ENCODE data around the gene AJAP1.
"Not testable (repeated sequence)": the region's sequence is repeated elsewhere in the genome, so short reads cannot be mapped to it uniquely, and the experiment has no call there.

AJAP1 gene

DNA sequence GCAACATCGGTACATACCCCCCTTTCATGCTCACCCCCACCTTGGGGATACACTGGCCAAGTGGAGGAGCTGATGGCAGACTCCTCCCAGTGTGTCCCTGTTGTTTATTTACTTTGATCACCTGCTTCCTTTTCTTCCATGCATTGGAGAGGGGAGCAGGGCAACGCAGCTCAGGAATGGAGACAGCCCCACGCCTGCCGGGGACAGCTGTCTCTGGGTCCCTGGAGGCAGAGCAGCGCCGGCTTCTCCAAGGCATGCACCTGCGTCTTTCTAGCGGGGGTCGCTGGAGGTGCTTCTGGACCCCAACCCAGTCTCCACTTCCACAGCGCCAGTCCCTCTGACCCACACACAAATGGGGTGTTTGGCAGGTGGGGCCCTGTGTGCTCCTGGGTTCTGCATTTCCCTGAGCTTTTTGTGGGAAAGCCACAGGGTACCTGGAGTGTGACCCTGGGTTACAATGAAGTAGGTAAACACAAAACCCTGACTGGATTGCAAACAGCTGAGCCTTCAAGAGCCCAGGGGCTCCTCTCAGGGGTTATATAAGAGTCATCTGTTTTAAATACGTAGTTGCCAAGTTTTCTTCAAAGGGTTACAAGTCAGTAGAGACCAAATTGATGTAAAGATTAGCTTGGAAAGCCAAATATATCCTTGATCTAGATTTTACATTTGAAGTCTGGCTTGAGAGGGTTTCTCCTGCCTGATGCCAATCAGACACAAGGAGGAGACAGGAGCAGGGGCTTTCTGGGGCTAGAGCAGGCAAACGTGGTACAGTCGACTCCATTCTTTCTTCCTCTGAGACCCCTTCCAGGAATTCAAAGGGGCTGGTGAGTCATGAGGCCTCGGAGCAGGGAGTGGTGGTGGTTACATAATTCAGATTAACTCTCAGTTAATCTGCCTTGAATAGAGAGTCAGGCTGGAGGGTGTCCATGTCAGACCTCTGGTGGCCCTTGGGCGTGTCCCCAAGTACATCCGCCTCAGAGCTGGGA is 4.5 kb downstream of the AJAP1 start:
- DNase-seq, result no peak

DNA sequence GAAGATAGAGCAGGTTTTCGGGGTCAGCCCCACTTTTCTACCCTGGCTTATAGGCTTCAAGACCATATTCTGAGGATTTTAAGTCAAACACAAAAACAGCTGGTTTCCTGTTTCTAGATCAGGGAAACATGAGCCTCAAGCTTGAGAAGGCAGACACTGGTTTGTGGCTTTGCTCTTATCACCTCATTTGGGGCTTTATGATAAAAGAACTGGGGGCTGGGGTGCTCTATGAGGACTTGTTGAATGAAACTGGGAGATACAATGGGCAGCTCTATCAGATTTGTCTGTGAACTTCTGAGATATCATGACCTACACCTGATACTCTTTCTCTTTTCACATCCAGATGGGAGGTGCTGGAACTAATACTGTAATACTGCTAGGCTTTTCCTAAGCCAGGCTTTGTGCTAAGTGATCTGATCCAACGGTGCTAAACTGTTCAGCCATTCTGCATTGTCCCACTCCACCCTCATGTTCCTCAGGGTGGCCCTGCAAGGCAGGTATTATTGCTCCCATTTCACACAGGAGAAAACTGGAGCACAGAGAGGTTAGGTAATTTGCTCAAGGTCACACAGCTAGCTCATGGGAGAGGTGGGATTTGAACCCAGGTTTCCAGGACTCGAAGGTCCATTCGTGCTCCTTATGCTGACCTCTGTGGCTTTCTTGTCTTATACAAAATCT is 6.6 kb downstream of the AJAP1 start:
- DNase-seq, result no peak

DNA sequence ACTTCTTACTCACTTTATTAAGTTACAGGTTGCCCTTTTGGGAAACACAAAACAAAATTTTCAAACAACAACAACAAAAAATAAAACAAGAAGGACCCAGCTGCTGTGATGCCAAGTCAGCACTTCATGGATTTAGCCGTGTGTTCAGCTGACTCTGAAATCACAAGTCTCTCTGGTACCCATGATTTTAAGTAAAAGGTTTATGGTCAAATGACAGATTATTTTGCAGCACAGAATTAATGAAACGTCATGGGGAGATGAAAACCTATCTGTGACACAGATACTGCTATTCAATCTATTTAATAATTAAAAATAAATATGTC is 7.1 kb downstream of the AJAP1 start:
- no peak for DNase-seq

DNA sequence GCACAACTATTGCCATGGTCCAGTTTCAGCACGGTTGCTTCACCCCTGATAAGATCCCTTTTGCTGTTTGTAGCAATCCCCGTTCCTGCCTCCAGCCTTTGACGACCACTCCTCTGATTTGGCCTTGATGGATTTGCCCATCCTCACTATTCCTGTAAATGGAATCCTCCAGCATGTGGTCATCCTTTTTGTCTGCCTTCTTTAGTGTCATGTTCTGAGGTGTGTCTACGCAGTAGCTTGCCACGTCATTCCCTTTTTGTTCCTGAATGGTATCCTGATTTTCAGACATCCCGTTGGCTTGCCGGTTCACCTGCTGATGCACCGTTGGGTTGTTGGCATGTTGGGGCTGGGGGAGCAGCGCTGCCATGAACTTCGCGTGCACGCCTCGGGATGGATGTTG is 7.8 kb downstream of the AJAP1 start:
- no peak for DNase-seq

DNA sequence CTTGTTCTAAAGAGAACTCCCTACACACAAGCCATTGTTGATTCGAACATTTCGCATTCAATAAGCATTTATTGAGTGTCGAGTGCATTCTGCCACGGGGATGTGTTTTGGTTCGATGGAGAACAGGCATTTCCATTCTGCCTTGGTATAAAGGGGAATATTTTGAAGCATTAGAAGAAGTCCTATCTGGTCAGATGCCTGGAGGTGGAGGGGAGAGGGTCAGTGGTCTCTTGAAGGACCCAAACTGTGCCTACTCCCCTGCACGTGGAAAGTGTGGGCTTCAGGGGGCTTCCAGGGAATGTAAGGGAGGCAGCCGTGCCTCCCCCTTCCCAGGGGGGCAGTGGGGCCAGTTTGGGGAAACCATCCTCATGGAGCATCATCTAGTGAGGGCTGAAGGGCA is 8.3 kb downstream of the AJAP1 start:
- no peak for DNase-seq

DNA sequence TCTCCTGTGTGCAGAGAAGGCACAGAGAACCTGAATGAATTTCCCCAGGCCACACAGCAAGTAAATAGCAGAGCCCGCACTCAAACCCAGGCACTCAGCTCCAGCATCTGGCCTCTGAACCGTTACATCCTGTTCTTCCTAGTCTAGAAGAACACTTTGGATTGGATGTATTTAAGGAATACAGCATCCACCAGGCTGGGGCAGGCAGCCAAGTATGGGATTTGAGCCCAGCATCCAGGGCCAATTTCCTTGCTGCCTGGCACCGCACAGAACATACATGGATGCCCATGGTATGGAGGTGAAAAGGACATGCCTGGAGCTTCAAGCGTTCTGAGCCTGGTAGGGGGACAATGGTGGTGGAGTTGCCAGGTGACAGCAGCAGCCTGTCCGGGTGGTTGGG is 9.7 kb downstream of the AJAP1 start:
- no peak for DNase-seq

DNA sequence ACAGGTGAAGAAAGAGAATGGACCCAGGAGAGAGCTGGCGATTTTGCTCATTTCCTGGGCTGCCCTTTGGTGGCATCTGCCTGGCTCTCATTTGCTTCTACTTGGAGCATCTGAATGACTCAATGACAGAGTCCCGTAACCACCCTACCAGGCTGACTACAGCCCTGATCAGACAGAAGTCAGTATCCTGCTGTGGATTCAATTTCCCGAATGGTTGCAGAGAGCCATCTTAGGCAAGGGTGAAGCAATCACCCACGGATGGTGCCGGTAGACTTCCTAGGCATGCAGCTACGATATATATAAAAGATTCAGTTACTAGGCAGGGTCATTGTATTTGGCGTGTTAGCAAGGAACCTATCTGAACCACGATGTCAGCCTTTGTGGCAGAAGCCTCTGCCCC is 10.2 kb downstream of the AJAP1 start:
- DNase-seq, result no peak

DNA sequence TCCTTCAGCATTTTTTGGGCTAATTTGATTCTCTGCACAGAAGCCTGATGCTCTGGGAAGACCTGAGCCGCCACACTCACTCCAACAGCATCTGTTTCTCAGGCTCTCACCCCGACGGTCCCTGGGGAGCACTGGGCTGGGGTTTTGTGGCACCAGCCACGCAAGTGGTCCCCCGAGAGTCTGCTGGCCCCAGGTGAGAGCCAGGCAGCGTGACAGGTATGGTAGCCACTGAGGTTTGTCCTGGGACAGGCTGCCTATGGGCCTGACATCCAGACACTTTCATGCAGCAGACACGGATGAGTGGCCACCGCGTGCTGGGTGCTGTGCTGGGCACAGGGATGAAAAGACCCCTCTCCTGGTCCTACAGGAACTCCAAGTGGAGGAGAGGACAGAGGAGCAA is 11.0 kb downstream of the AJAP1 start:
- DNase-seq, result no peak

DNA sequence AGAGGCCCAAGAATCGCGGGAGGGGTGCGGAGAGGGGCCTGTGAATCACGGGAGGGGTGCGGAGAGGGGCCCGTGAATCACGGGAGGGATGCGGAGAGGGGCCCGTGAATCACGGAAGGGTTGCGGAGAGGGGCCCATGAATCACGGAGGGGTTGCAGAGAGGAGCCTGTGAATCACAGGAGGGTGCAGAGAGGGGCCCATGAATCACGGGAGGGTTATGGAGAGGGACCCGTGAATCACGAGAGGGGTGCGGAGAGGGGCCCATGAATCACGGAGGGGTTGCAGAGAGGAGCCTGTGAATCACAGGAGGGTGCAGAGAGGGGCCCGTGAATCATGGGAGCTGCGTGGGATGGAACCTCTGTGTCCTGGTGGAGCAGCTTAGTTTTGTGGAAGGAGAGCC is 12.3 kb downstream of the AJAP1 start:
- not testable (repeated sequence) for DNase-seq

DNA sequence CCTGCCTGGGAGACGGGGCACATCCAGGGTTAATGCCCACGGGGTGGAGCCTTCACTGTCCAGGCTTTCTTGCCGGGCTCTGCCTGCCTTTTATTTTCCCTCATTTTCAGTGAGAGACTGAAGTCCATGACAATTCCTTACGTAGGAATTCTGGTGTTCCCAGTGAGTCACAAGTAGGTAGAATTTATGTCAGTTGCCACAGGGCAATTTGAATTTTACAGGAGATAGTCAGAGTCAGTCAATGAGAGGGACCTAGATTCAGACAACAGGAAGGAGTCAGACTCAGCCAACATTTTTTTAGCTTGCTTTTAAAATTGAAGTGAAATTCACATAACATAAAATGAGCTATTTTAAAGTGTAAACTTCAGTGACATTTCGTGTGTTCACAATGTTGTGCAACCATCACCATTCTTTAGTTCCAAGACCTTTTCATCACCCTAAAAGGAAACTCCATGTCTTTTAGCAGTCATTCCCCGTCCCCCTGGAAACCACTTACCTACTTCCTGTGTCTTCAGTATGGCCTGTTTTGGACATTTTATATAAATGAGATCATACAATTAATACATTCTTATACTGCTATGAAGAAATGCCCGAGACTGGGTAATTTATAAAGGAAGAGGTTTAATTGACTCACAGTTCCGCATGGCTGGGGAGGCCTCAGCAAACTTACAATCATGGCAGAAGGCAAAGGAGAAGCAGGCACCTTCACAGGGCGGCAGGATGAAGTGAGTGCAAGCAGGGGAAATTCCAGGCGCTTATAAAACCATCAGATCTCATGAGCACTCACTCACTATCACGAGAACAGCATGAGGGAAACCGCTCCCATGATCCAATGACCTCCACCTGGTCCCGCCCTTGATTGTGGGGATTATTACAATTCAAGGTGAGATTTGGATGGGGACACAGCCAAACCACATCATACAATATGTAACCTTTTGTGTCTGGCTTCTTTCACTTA is 14.6 kb downstream of the AJAP1 start:
- no peak for DNase-seq

DNA sequence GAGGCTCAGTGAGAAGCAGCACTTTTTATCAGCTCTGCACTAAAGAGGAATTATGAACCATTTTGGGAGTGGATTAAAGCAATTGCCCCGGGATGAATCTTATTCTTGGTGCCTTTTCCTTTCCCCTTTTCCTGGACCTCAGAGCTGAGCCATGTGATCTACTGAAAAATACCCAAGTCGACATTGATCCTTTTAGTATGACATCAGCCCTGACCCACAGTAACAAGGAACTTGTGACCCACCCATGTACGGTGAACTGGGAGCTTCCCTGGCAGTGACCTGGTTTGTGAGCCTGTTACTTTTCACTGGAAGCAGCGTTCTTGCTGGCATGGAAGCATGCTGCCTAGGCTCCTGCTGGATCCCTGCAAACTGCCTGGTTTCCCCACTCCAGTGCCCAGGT is 15.9 kb downstream of the AJAP1 start:
- DNase-seq, result no peak

DNA sequence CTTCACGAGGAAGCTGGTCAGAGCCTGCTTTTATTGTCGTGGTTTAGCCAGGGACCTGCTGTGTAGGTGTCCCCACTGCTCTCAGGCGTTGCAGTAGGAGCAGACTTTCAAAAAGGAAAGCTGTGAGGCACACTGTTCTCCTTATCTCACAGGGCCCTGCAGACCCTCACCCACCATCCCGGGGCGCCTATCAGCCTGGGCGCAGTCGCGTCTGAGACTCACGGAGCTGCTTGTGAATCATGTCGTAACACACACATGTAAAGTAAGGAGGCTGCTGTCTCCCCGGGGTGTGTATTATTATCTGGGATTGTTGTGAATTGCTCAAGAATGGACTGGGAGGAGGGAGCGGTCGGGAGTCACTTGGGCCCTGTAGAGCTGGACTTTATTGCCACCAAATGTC is 17.4 kb downstream of the AJAP1 start:
- no peak for DNase-seq

DNA sequence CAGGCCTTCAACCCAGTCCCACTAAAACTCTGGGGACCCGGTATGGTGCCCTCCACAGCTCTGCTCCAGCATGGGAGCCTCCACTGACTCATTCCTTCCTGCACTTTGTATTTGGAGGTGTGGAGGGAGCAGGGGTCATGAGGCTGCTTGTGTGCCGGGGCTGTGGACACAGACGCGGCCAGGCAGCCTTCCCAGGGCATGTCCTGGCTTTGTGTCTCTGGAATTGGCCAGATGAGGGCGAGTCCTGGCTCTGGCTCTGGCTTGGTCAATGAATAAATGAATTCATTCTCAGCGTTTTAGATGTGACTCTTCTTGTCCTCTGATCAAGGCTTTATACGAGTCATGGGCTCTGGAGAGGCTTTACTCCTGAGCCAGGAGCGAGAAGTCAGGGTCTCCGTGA is 19.1 kb downstream of the AJAP1 start:
- DNase-seq, result no peak

DNA sequence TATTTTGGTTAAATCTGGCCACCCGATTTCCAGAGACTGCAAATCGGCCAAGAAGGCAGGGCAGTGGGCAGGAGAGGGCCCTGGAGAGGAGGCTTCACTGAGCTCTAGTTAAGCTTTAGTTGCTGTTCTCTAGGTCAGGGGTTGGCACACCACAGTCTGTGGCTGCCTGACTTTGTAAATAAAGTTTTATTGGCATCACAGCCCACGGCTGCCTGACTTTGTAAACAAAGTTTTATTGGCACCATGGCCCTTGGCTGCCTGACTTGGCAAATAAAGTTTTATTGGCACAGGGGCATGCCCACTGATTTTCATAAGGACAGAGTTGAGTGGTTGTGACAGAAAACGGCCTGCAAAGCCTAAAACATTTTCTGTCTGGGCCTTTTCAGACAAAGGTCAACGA is 19.7 kb downstream of the AJAP1 start:
- no peak for DNase-seq

DNA sequence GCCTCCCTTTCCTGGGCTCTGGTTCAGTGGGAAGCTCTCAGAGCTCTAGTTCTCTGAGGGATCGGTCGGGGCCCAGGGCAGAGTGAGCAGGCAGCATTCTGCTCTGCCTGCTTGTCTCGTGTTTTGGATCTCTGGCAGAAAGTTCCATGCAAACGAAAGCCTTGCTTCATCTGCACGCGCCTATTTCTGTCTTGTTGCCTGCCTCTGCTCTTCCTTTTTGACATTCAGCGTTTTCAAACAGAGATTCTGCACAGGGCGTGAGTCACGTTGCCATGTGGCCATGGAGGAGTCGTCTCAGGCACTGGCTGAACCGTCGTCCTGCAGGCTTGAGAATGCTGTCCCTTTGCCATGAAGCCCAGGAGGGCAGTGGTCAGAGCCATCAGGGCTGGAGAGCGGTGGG is 20.3 kb downstream of the AJAP1 start:
- no peak for DNase-seq

DNA sequence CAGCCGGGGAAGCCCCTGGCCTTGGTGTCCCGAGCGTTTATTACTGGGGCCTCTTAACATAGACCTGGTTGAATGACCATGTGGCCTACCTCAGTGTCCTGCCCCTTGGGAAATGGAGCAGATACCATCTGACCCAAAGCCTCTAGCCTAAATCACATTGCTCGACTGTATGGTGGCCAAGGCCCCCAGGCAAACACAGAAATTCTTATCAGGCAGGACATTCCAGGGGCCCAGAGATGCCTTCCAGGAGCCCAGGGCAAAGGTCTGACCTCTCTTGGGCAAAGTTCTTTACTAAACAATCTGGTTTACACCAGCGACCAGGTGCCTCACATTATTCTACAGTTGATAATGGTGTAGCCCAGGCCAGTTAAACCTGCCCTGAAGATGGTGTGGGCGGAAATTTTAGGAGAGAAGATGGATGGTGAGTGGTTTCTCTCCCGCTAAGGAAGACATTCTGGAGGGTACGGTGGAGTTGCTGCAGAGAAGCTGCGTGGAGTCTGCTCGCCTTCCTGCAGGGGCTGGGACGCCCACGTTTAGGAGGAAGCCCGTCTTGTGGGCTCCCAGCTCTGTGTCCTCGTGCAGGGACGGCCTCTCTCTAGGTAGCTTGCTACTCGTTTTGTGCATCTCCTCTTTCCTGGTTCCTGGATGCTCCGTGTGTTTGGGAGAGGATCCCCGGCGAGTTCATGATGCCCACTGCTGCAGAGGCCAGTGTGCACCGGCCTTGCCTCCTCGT is 21.2 kb downstream of the AJAP1 start:
- DNase-seq, result no peak

DNA sequence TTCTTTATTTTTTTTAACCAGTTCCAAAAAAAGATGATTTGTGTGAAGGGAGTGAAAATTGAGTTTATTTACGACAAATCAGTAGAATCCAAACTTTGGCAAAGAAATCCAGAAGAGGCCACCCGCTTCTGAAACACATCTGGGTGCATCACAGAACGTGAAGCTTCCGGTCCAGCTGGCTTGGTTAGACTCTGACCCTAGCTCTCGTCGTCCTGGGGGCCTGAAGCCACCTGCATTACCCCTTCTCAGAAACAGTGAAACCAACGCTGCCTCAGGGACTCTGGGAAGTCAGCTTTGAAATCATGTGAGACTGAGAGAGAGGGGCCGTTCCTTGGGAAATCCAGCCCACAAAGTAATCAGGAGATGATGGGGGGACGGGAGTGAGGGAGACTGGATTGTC is 21.8 kb downstream of the AJAP1 start:
- DNase-seq, result no peak

DNA sequence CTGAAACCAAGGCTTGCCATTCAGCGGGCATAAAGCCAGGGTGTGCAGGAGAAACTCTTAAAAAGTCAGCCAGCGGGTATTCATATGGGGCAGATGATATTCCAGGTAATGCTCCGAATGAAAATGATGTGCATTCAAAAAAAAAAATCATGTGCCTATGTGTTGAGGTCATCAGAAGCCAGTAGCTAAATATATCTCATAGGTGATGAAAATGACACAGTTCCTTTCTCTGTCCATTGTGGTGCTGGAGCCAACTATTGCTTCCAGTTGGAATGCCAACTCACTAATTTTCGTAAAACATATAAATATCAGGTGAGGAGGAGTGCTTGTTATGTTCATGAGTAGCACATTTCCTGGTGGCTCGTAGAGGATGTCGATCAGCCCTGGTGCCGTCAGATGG is 23.2 kb downstream of the AJAP1 start:
- DNase-seq, result no peak

DNA sequence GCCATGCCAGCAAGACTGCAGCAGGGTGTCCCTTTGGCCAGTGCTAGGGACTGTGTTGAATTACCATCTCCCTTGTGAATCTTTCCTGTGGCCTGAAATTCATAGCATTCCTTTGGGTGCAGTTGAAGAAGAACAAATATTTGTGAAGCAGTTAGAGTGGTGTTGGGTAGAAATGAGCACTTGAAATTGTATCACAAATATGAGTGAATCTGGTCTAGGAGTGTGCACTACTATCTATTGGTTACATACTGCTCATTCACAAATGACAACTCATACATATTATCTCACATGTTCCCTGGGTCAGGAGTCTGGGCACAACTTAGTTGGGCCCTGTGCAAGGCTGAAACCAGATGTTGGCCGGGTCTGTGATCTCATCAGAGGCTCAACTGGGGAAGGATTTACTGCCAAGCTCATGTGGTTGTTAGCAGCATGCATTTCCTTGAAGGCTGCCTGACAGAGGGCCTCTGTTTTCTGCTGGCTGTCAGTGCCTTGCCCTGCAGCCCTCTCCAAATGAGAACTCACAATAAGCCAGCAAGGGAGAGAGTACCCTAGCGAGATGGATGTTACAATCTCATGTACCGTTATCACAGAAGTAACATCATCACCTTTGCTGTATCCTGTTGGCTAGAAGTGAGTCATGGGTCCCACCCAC is 23.8 kb downstream of the AJAP1 start:
- DNase-seq, result no peak

DNA sequence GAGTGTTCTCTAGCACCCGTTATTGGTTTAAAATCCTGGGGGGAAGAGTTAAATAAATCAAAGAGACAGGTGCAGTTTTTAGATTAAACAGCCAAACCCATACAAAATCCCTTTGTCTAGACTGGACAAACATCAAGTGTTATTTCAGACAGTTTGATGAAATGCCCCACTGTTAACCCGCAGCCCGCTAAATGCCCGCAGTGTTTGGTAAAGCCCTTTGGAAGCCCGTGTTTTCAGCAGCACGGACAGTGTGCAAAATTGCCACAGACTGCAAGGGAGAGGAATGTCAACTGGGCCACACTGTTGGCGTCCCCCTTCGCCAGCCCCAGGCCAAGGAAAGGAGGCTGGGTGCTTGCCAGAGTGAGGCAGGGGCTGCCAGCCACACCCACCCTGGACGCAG is 26.6 kb downstream of the AJAP1 start:
- no peak for DNase-seq

DNA sequence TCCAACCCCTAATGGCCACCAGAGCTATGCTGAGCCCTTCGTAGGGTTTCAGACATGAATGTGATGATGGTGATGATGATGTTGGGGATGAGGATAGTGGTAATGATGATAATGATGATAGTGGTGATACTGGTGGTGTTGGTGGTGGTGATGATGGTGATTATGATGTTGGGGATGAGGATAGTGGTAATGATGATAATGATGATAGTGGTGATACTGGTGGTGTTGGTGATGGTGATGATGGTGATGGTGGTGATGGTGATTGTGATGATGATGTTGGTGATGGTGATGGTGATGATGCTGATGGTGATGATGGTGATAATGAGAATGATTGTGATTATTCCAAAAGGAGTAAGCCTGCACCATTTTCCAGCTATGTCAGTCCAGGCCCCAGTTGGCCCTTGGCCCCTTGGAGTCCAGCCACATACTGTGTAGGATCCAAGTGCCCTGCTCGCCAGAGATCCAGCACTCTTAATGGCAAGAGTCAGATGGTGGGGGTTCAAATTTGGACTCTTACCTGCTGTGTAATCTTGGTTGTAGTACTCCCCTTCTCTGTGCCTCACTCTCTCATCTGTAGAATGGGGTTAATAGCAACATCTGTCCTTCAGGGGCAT is 28.3 kb downstream of the AJAP1 start:
- DNase-seq, result no peak

DNA sequence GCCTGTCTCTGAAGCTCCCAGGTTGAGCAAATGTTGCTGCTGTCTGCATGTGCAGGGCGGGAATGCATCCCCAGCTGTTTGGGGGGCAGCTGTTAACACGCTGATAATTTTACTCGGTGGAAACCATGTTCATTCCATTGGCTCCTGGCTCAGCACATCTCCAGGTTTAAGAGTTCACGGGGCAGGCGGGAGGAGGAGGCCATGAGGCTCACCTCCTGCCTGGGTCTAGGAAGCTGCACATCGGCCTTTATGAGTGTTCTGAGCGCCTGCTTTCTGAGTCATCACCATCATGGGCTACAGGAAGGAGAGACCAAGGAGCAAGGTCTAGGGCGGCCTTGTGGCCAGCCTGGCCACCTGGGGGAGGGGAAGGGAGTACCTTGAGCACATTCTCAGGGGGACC is 29.7 kb downstream of the AJAP1 start:
- no peak for DNase-seq
